ENCODE data around the gene RWDD4. TPM values are rescaled to one million over a fixed set of nuclear protein-coding genes. Genes with fewer than 3 reads are reported as not detected.

RWDD4 gene
- total RNA-seq, 2 experiments from 2014 or later, result 9.9 to 10.5 TPM

- CTCF ChIA-PET, result no interaction called here
- DNase-seq (no peak), ATAC-seq (ENCODE audit: poor library complexity) (no peak)
- no peaks in the 10 kb centered on the region for H3K4me1 ChIP-seq (ENCODE audit: insufficient read depth, low read length)
- no peaks in the 10 kb centered on the region for H3K9me3 ChIP-seq (ENCODE audit: control insufficient read depth in 1 of 2, insufficient read depth in 1 of 2, low read length in 2 of 2)
- H3K36me3 Mint-ChIP-seq (ENCODE audit: low read depth), result no peaks in the 10 kb centered on the region
- intact Hi-C loops (cut with DNase I, micrococcal nuclease), result no loop called here
- no peak overlapping the region for H3K4me3 Mint-ChIP-seq
- no peak overlapping the region for H3K27ac ChIP-seq (ENCODE audit: low read depth in 1 of 2, low read length in 2 of 2)
- TF ChIP-seq CTCF (IDR thresholded peaks at IDR 0.05), result no peak
- H3K9me3 Mint-ChIP-seq, result no peaks in the 10 kb centered on the region
- no peaks in the 10 kb centered on the region for H3K36me3 ChIP-seq (ENCODE audit: insufficient read depth, low read length)
- no peaks in the 10 kb centered on the region for H3K27me3 ChIP-seq (ENCODE audit: control insufficient read depth in 1 of 2, insufficient read depth in 2 of 2, low read length in 2 of 2)
- no peaks in the 10 kb centered on the region for H3K4me1 Mint-ChIP-seq (ENCODE audit: low read depth)
- no peaks in the 10 kb centered on the region for H3K27me3 Mint-ChIP-seq
- POLR2A ChIA-PET, result no interaction called here
- no peak overlapping the region for H3K27ac Mint-ChIP-seq
- H3K4me3 ChIP-seq (ENCODE audit: low read length), result no peak overlapping the region
These were observed 59.7 kb downstream of the RWDD4 start for GRCh38 chr4:183599284-183599683.

- H3K9me3 Mint-ChIP-seq, result no peaks in the 10 kb centered on the region
- DNase-seq (no peak), ATAC-seq (ENCODE audit: poor library complexity) (no peak)
- no peaks in the 10 kb centered on the region for H3K36me3 Mint-ChIP-seq (ENCODE audit: low read depth)
- Histone ChIP-seq H3K9me3 (ENCODE audit: control insufficient read depth in 1 of 2, insufficient read depth in 1 of 2, low read length in 2 of 2) (no peaks in the 10 kb centered on the region), H3K27me3 (ENCODE audit: control insufficient read depth in 1 of 2, insufficient read depth in 2 of 2, low read length in 2 of 2) (no peaks in the 10 kb centered on the region), H3K4me3 (ENCODE audit: low read length) (no peak overlapping the region), H3K36me3 (ENCODE audit: insufficient read depth, low read length) (no peaks in the 10 kb centered on the region), H3K27ac (ENCODE audit: low read depth in 1 of 2, low read length in 2 of 2) (no peak overlapping the region), H3K4me1 (ENCODE audit: insufficient read depth, low read length) (no peaks in the 10 kb centered on the region)
- CTCF ChIA-PET, result no interaction called here
- TF ChIP-seq CTCF (IDR thresholded peaks at IDR 0.05), result no peak
- no peak overlapping the region for H3K27ac Mint-ChIP-seq
- no peaks in the 10 kb centered on the region for H3K27me3 Mint-ChIP-seq
- POLR2A ChIA-PET, result no interaction called here
- H3K4me1 Mint-ChIP-seq (ENCODE audit: low read depth), result no peaks in the 10 kb centered on the region
- intact Hi-C loops (cut with DNase I, micrococcal nuclease), result no loop called here
- H3K4me3 Mint-ChIP-seq, result no peak overlapping the region
These were observed 62.8 kb downstream of the RWDD4 start for GRCh38 chr4:183596067-183596757.

- Mint-ChIP-seq H3K4me1 (ENCODE audit: low read depth) (no peaks in the 10 kb centered on the region), H3K4me3 (no peak overlapping the region), H3K27ac (no peak overlapping the region), H3K36me3 (ENCODE audit: low read depth) (no peaks in the 10 kb centered on the region), H3K27me3 (peaks cover 2% of the 10 kb centered on the region), H3K9me3 (no peaks in the 10 kb centered on the region)
- Histone ChIP-seq H3K4me1 (ENCODE audit: insufficient read depth, low read length) (no peaks in the 10 kb centered on the region), H3K36me3 (ENCODE audit: insufficient read depth, low read length) (no peaks in the 10 kb centered on the region), H3K4me3 (ENCODE audit: low read length) (no peak overlapping the region), H3K9me3 (ENCODE audit: control insufficient read depth in 1 of 2, insufficient read depth in 1 of 2, low read length in 2 of 2) (no peaks in the 10 kb centered on the region), H3K27me3 (ENCODE audit: control insufficient read depth in 1 of 2, insufficient read depth in 2 of 2, low read length in 2 of 2) (no peaks in the 10 kb centered on the region), H3K27ac (ENCODE audit: low read depth in 1 of 2, low read length in 2 of 2) (no peak overlapping the region)
- POLR2A ChIA-PET, result no interaction called here
- no peak for DNase-seq
- no peak for ATAC-seq (ENCODE audit: poor library complexity)
- CTCF ChIA-PET, result interaction anchor here (0.7 kb wide), 1 partner anchor 49 kb away, joined by 3 read pairs; no protein-coding TSS in a partner anchor
- TF ChIP-seq CTCF (IDR thresholded peaks at IDR 0.05), result no peak
- intact Hi-C loops (cut with DNase I, micrococcal nuclease), result no loop called here
These were observed 64.2 kb downstream of the RWDD4 start for GRCh38 chr4:183594823-183595222.

All from CD4-positive, alpha-beta T cell (primary cell).